Measurements from ENCODE around the gene DZANK1.

- TF ChIP-seq GABPA (tag; conservative IDR thresholded peaks at IDR 0.05; ENCODE audit: low read depth) (no peak), ZNF717 (CRISPR knock-in tag; IDR thresholded peaks at IDR 0.05) (no peak), POLR3A (IDR thresholded peaks at IDR 0.05; ENCODE audit: borderline replicate concordance, extremely low read depth, insufficient read depth, insufficient read length) (no peak), CTCF (IDR thresholded peaks at IDR 0.05 in 2 of 3, conservative IDR thresholded peaks at IDR 0.05 in 1 of 3; ENCODE audit: insufficient read depth in 2 of 3, low read depth in 1 of 3, low read length in 3 of 3) (no peak), EZH2 (IDR thresholded peaks at IDR 0.05; ENCODE audit: borderline replicate concordance, low read depth, low read length) (no peak), HINFP (tag; conservative IDR thresholded peaks at IDR 0.05; ENCODE audit: low read depth) (no peak), FOXK1 (CRISPR knock-in tag; IDR thresholded peaks at IDR 0.05; ENCODE audit: borderline replicate concordance) (no peak), ETV5 (CRISPR knock-in tag; IDR thresholded peaks at IDR 0.05; ENCODE audit: low read depth) (no peak)
Observed at GRCh38 chr20:18436847-18437246, 30.0 kb downstream of the DZANK1 start.
